ENCODE results near the gene LINGO3. TPM values are rescaled to one million over a fixed set of nuclear protein-coding genes. Genes with fewer than 3 reads are reported as not detected.

LINGO3 gene
- total RNA-seq, 4 donors from 2014 or later = 0.45 TPM; not detected in 3

- no peak for TF ChIP-seq CTCF (IDR thresholded peaks at IDR 0.05)
- TF ChIP-seq POLR2A (IDR thresholded peaks at IDR 0.05) = no peak
- no peak overlapping the region for H3K4me3 ChIP-seq (replicated peaks in 1 of 3)
- DNase-seq = no peak
- peaks cover 5 to 23% of the 10 kb centered on the region in 2 donors for H3K4me1 ChIP-seq
- H3K27ac ChIP-seq = no peak overlapping the region
- H3K36me3 ChIP-seq = no peaks in the 10 kb centered on the region
- H3K27me3 ChIP-seq = peaks cover 23% of the 10 kb centered on the region
- intact Hi-C loops (cut with DNase I) = no loop called here
- WGBS, 2 donors = 85 to 86% methylated on average over 13 of the region's 13 CpGs
- H3K9me3 ChIP-seq = no peaks in the 10 kb centered on the region
Measured at GRCh38 chr19:2287585-2288337, 20.2 kb downstream of the LINGO3 start.

DNA sequence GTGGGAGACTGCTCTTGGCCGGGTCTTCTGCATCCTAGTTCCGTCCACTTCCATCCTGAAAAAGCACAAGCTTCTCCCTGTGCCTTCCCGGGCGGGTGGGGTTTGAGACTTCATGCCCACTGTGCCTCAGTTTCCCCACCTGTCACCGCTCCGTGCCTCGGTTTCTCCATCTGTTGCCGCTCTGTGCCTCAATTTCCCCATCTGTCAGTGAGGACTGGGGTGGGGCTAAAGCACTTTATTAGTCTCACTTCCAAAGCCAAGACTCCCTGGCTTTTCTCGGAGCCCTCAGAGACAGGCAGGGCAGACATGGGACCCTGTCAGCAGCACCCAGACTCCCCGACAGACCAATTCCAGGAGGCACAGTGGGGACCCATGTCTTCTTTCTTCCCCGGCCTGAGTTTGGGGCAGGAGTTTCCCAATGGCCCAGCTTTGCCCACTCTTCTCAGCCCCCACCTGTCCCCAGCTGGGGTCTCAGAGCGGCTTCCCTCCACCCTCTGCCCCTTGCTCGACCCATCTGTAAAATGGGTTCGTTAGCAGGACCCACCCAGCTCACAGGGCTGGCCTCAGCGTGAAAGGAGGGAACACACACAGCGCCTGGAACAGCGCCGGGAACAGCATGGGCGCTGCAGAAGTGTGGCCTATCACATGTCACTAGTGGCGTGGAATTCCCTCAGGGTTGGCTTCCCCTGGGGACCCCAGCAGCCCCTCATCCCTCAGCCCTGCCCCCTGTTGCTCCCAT, 21.4 kb downstream of the LINGO3 start:
- no peak for TF ChIP-seq CTCF (IDR thresholded peaks at IDR 0.05)
- no peak for TF ChIP-seq POLR2A (IDR thresholded peaks at IDR 0.05)
- 86 to 87% methylated on average over 19 to 20 of the region's 20 CpGs for WGBS, 2 donors
- no peak for DNase-seq
- no peaks in the 10 kb centered on the region for H3K9me3 ChIP-seq
- peaks cover 20% of the 10 kb centered on the region for H3K27me3 ChIP-seq
- no peak overlapping the region for H3K4me3 ChIP-seq (replicated peaks in 1 of 3)
- H3K27ac ChIP-seq = no peak overlapping the region
- intact Hi-C loops (cut with DNase I) = no loop called here
- no peaks in the 10 kb centered on the region for H3K36me3 ChIP-seq
- H3K4me1 ChIP-seq = peaks cover 5 to 32% of the 10 kb centered on the region in 2 donors

GRCh38 chr19:2283835-2284507, 24.0 kb downstream of the LINGO3 start:
- intact Hi-C loops (cut with DNase I) = no loop called here

DNA sequence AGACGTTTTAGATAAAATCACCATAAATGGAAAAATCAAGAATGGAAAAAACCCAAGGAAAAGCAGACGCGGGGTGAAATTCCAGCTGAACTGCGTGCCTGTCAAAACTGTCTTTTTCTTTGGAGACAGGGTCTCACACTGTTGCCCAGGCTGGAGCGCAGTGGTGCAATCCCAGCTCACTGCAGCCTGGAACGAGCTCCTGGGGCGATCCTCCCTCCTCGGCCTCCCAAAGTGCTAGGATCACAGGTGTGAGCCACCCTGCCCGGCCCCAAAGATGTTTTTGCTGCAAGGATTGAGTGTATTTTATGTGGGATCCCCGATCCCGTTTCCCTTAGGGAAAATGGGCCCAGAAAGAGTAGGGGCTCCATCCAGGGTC, 25.1 kb downstream of the LINGO3 start:
- no peak overlapping the region for H3K4me3 ChIP-seq (replicated peaks in 1 of 3)
- TF ChIP-seq POLR2A (IDR thresholded peaks at IDR 0.05) (no peak), CTCF (IDR thresholded peaks at IDR 0.05) (no peak)

More at GRCh38 chr19:2283835-2284507, 24.0 kb downstream of the LINGO3 start:
- no peaks in the 10 kb centered on the region for H3K27me3 ChIP-seq
- TF ChIP-seq POLR2A (IDR thresholded peaks at IDR 0.05) = no peak
- no peak for TF ChIP-seq CTCF (IDR thresholded peaks at IDR 0.05)
- H3K4me3 ChIP-seq (replicated peaks in 1 of 3) = no peak overlapping the region
- peaks cover 0 to 11% of the 10 kb centered on the region in 2 donors for H3K4me1 ChIP-seq
- H3K27ac ChIP-seq = no peak overlapping the region
- WGBS, 2 donors = 94 to 97% methylated on average over 7 to 8 of the region's 8 CpGs
- H3K9me3 ChIP-seq = no peaks in the 10 kb centered on the region
- no peak for DNase-seq
- no peaks in the 10 kb centered on the region for H3K36me3 ChIP-seq

More for the DNA sequence above, 25.1 kb downstream of the LINGO3 start:
- Histone ChIP-seq H3K4me1 (peaks cover 0 to 11% of the 10 kb centered on the region in 2 donors), H3K27me3 (no peaks in the 10 kb centered on the region), H3K9me3 (no peaks in the 10 kb centered on the region), H3K27ac (no peak overlapping the region), H3K36me3 (no peaks in the 10 kb centered on the region)
- DNase-seq = no peak
- 70 to 72% methylated on average over 11 of the region's 11 CpGs for WGBS, 2 donors
- intact Hi-C loops (cut with DNase I) = no loop called here
